ENCODE results near the gene MAGI2. TPM values are rescaled to one million over a fixed set of nuclear protein-coding genes. Genes with fewer than 3 reads are reported as not detected.

The MAGI2 gene
- polyA plus RNA-seq, 3 donors: 0.03 to 0.11 TPM; not detected in 1

- intact Hi-C loops (cut with micrococcal nuclease): no loop called here
- Histone ChIP-seq H3K9me3 (replicated peaks in 1 of 2; ENCODE audit: control insufficient read depth in 1 of 2, insufficient read depth in 1 of 2, low read length in 2 of 2) (no peaks in the 10 kb centered on the region), H3K27me3 (ENCODE audit: control insufficient read depth in 2 of 2, insufficient read depth in 2 of 2, low read length in 2 of 2) (no peaks in the 10 kb centered on the region), H3K36me3 (replicated peaks in 1 of 2; ENCODE audit: control insufficient read depth in 1 of 2, insufficient read depth in 2 of 2, low read length in 2 of 2) (no peaks in the 10 kb centered on the region), H2AFZ (ENCODE audit: insufficient read depth, low read depth, low read length, poor library complexity, severe bottlenecking) (no peak overlapping the region), H3K4me1 (ENCODE audit: control insufficient read depth in 1 of 2, insufficient read depth in 2 of 2, low read length in 2 of 2) (no peaks in the 10 kb centered on the region), H3K4me3 (replicated peaks in 1 of 3; ENCODE audit: low read depth in 2 of 3, low read length in 3 of 3) (no peak overlapping the region), H3K9ac (ENCODE audit: insufficient read depth, low read length, poor library complexity, severe bottlenecking) (no peak overlapping the region), H3K4me2 (replicated peaks; ENCODE audit: extremely low read depth, low read length, poor library complexity, severe bottlenecking) (no peak overlapping the region), H3K79me2 (ENCODE audit: insufficient read depth, low read length) (no peaks in the 10 kb centered on the region), H4K20me1 (ENCODE audit: insufficient read depth, low read length) (no peaks in the 10 kb centered on the region), H3K27ac (ENCODE audit: low read depth in 1 of 2, low read length in 2 of 2) (no peak overlapping the region)
- peaks cover 0 to 3% (median 0%) of the 10 kb centered on the region in 7 donors for H3K9me3 Mint-ChIP-seq
- H3K4me1 Mint-ChIP-seq: no peaks in the 10 kb centered on the region
- no peak for DNase-seq
- H3K27ac Mint-ChIP-seq: no peak overlapping the region
- peaks cover 0 to 2% (median 0%) of the 10 kb centered on the region in 3 donors for H3K27me3 Mint-ChIP-seq (ENCODE audit: low read depth in 3 of 3)
- no CpG with 5 or more reads among the region's 1 CpG for WGBS (ENCODE audit: insufficient coverage)
- no peaks in the 10 kb centered on the region for H3K36me3 Mint-ChIP-seq
- no peak for TF ChIP-seq CTCF (IDR thresholded peaks at IDR 0.05)
- no peak overlapping the region for H3K4me3 Mint-ChIP-seq
Observed at GRCh38 chr7:79257959-79258358, 195.5 kb downstream of the MAGI2 start.

- Histone ChIP-seq H3K27ac (ENCODE audit: low read depth in 1 of 2, low read length in 2 of 2) (no peak overlapping the region), H2AFZ (ENCODE audit: insufficient read depth, low read depth, low read length, poor library complexity, severe bottlenecking) (no peak overlapping the region), H3K4me1 (ENCODE audit: control insufficient read depth in 1 of 2, insufficient read depth in 2 of 2, low read length in 2 of 2) (no peaks in the 10 kb centered on the region), H3K4me2 (replicated peaks; ENCODE audit: extremely low read depth, low read length, poor library complexity, severe bottlenecking) (no peak overlapping the region), H4K20me1 (ENCODE audit: insufficient read depth, low read length) (no peaks in the 10 kb centered on the region), H3K9ac (ENCODE audit: insufficient read depth, low read length, poor library complexity, severe bottlenecking) (no peak overlapping the region), H3K36me3 (replicated peaks in 1 of 2; ENCODE audit: control insufficient read depth in 1 of 2, insufficient read depth in 2 of 2, low read length in 2 of 2) (no peaks in the 10 kb centered on the region), H3K79me2 (ENCODE audit: insufficient read depth, low read length) (no peaks in the 10 kb centered on the region), H3K9me3 (replicated peaks in 1 of 2; ENCODE audit: control insufficient read depth in 1 of 2, insufficient read depth in 1 of 2, low read length in 2 of 2) (peaks cover 0 to 3% of the 10 kb centered on the region in 2 donors), H3K27me3 (ENCODE audit: control insufficient read depth in 2 of 2, insufficient read depth in 2 of 2, low read length in 2 of 2) (no peaks in the 10 kb centered on the region), H3K4me3 (replicated peaks in 1 of 3; ENCODE audit: low read depth in 2 of 3, low read length in 3 of 3) (no peak overlapping the region)
- H3K4me3 Mint-ChIP-seq: no peak overlapping the region
- peak overlapping the region in 1 of 7 donors; percentile 64 for H3K27ac Mint-ChIP-seq
- peaks cover 0 to 10% (median 2%) of the 10 kb centered on the region in 7 donors for H3K9me3 Mint-ChIP-seq
- H3K4me1 Mint-ChIP-seq: no peaks in the 10 kb centered on the region
- intact Hi-C loops (cut with micrococcal nuclease): no loop called here
- TF ChIP-seq CTCF (IDR thresholded peaks at IDR 0.05): no peak
- 100% methylated on average over 2 of the region's 4 CpGs for WGBS (ENCODE audit: insufficient coverage)
- DNase-seq: no peak
- H3K27me3 Mint-ChIP-seq (ENCODE audit: low read depth in 3 of 3): peaks cover 0 to 2% (median 0%) of the 10 kb centered on the region in 3 donors
- H3K36me3 Mint-ChIP-seq: no peaks in the 10 kb centered on the region
Observed at GRCh38 chr7:79245623-79246249, 207.7 kb downstream of the MAGI2 start.

All from CD14-positive monocyte (primary cell).